ENCODE measurements around the gene SLC35E1.
"Not testable (repeated sequence)": the region's sequence is repeated elsewhere in the genome, so short reads cannot be mapped to it uniquely, and the experiment has no call there.

SLC35E1 gene

DNA sequence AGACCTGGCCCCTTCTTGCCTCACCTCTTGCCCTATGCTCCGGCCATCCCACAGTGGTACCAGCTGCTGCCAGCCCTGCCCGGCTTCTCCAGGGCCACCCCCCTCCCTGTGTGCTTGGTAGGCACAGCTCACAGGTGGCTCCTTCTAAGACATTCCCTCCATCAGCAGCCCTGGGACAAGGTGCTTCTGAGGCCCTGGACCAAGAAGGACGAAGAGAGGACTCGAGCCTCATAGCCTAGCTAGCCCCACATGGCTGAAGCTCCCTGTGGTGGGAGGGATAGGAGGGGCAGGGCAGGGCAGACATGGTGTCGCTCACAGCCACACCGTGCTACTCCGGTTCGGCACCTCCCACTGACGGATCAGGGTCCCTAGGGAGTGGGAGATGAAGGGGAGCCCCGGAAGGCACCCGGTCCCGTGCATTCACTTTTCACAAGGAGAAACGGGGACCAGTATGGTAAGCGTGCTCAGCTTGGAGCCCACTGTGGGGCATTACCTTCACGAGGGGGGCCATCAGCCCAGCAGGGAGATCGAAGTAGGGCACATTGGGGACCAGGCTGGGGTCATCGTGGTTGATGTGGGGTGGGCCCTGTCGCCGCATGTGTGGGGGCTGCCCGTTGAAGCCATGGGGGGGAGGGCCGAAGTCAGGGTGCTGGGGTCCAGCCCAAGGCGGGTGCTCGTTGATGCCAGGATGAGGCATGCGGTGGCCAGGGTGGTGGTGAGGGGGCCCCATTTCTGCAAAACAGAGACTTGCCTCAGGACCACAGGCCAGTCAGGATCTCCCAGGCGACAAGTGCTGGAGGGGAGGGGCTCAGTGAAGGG is 49.4 kb downstream of the SLC35E1 start:
- DNase-seq (ENCODE audit: low read depth), result no peak

GRCh38 chr19:16521715-16522289 is 50.4 kb downstream of the SLC35E1 start:
- DNase-seq (ENCODE audit: low read depth), result no peak

- DNase-seq (ENCODE audit: low read depth), result no peak
Observed at GRCh38 chr19:16520986-16521624, 51.1 kb downstream of the SLC35E1 start.

GRCh38 chr19:16520074-16520973 is 51.9 kb downstream of the SLC35E1 start:
- no peak for DNase-seq (ENCODE audit: low read depth)

GRCh38 chr19:16519230-16519687 is 53.0 kb downstream of the SLC35E1 start:
- DNase-seq (ENCODE audit: low read depth), result no peak

DNA sequence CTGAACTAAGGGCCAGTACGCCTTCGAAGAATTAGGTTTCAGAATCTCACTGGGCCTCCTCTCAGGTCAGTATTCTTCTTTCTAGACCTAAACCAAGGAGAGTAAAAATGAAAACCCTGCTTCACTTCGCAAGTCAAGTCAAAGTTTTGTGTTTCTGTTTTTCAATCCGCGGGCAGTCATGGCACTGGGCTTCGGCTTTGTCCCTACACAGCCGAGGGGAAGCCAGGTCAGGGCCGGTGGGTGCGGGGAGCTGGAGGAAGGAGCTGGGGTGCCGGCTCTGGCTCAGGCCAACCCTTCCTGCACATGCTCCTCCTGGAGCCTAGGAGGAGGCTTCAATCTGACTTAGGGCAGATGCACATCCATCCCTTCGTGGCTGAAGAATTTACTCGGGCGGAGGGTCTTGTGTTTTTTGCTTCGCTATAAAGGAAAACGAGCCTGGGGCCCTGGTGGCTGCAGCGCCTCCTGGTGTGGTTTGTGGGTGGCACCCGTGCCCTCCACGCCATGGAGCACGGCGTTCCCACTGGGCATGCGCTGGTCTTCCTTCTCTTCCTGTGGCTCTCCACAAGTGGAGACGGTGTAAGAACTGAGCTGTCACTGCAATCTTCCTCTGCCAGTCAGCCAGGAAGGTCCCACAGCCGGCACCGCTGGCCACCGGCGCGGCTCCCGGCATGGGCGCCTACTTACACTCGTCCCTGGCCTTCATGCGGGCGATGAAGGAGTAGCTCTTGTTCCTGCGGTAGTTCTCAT is 53.6 kb downstream of the SLC35E1 start:
- no peak for DNase-seq (ENCODE audit: low read depth)

DNA sequence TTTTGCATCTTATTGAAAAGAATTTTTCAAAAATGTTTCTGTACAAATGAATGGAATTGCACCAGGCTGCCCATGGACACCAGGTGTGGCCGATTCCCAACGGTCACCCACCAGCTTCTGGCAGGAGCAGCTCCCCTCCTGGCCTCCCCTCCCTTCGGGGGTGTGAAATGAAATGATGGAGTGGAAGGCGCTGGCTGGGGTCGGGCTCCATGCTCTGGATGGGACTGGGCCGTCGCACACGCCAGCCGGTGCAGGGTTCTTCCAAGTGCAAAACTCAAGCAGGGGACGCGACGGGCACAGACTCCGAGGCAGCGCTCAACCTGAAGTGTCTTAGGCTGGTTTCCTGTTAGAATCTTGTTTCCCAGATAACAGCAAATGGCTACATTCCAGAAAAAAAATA is 54.2 kb downstream of the SLC35E1 start:
- no peak for DNase-seq (ENCODE audit: low read depth)

GRCh38 chr19:16516923-16517610 is 55.1 kb downstream of the SLC35E1 start:
- no peak for DNase-seq (ENCODE audit: low read depth)

DNA sequence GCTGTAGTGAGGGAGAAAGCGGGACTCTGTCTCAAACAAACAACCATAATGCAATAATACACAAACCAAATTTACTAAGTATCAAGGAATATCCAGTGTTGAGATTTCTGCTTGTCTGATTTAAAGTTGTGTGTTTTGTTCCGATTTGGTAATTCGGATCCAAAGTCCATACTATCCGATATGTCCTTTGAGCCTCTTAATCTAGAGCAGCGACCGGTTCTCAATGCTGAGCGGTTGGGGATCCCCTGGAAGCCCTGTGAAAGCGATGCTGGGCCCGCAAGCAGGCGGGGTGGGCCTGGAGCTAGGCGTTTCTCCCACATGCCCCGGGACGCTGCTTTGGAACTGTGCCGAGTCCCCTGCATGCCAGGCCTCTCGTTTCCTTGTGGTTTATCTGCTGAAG is 55.8 kb downstream of the SLC35E1 start:
- no peak for DNase-seq (ENCODE audit: low read depth)

DNA sequence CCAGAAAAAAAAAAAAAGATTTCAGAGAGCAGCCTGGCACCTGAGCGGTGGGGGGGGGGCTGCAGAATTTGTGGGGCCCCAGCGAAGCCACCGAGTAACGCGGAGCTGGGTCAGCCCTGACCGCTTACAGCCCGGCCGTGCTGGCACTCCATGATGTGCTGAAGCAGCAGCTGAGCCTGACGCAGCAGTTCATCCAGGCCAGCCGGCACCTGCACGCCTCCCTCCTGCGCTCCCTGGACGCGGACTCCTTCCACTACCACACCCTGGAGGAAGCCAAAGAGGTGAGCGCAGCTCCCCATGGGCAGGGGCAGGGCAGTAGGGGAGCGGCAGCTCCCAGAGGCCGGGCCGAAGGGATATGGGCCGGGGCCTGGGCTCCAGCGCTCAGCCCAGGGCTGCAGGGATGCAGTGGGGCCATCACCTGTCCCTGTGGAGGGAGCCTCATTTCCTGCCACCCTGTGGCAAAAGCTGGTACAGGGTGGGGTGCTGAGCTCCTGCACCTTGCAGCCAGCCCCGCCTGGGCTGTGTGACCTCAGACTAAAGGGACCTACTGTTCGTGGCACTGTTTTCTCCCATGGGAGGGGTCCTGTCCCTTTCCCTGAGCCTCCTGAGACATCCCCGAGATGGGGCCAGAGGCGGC is 57.7 kb downstream of the SLC35E1 start:
- DNase-seq (ENCODE audit: low read depth), result no peak

DNA sequence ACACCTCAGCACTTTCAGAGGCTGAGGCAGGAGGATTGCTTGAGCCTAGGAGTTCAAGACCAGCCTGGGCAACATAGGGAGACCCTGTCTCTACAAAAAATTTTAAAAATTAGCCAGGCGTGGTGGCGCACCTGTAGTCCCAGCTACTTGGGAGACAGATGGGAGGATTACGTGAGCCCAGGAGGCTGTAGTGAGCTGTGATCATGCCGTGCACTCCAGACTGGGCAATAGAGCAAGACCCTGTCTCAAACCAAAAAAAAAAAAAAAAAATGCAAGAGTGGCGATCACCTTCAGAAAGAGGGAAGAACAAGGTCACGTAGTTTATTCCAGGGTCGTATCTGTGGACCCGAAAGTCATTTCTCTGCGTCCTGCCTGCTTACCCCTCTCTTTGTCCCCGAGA is 59.6 kb downstream of the SLC35E1 start:
- DNase-seq (ENCODE audit: low read depth), result not testable (repeated sequence)

GRCh38 chr19:16509141-16510061 is 62.8 kb downstream of the SLC35E1 start:
- no peak for DNase-seq (ENCODE audit: low read depth)

- DNase-seq (ENCODE audit: low read depth), result no peak
Observed at GRCh38 chr19:16508546-16508945, 63.7 kb downstream of the SLC35E1 start.

DNA sequence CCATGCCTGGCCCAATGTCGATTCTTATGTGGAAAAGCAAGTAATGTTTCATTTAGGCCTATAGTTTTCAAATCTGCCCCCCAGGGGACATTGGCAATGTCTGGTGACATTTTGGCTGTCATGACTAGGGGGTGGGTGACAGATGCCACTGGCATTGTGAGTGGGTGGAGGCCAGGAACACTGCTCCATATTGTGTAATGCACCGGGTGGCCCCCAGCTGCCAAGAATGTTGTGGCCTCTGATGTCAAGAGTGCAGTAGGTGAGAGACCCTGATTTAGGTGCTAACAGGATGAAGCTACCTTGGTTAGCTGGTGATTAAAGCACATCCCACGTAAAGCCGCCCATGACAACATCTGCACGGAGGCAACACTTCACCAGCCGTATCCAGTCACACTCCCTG is 65.3 kb downstream of the SLC35E1 start:
- no peak for DNase-seq (ENCODE audit: low read depth)

DNA sequence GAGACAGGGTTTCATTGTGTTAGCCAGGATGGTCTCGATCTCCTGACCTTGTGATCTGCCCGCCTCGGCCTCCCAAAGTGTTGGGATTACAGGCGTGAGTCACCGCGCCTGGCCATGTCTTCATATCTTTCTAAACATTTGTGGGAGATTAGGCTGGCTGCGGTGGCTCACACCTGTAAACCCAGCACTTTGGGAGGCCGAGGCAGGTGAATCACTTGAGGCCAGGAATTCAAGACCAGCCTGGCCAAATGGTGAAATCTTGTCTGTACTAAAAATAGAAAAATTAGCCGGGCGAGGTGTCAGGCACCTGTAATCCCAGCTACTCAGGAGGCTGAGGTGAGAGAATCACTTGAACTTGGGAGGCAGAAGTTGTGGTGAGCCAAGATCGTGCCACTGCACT is 66.1 kb downstream of the SLC35E1 start:
- not testable (repeated sequence) for DNase-seq (ENCODE audit: low read depth)

- DNase-seq (ENCODE audit: low read depth), result no peak
Observed at GRCh38 chr19:16504271-16504670, 67.9 kb downstream of the SLC35E1 start.
